ENCODE results near the gene STT3B.
A peak's percentile ranks its signal among the peaks of the same experiment; 100 is the strongest.

The STT3B gene

DNA sequence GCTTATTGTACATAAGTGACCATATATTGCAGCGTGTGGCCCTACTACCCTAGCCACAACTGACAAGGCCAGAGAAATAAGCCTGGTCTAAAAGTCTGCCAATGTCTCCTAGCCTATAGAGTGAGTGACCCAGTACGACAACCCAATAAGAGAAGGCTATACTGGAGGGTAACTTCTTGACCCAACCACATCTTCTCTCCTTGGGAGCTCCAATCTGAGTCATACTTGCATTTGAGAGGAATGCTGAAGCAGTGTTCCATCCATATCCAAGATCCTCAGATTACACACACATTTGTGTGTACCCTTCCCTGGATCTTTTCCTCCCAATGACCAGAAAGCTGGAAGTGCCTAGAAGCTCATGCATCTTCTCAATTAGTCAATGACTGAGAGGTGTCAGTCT, 11.3 kb upstream of the STT3B start:
- no peak for DNase-seq (ENCODE audit: low spot score)

DNA sequence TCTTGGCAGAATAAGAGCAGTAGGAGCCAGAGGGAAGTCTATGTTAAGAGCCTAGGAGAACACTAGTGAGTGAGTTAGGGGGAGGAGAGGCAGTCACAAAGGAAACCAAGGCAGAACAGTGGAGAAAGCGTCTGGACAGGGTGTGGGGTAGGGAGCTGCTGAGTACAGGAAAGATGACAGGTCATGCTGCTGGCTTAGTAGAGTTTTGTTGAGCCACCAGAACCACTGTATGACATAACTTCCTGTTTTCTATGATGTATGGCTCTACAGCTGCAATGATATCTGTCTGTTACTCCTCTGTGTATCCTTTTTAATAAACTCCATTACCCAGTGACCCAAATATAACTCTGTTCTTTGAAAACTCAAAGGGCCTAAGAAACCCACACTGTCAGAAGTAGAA, 10.6 kb upstream of the STT3B start:
- no peak for DNase-seq (ENCODE audit: low spot score)

DNA sequence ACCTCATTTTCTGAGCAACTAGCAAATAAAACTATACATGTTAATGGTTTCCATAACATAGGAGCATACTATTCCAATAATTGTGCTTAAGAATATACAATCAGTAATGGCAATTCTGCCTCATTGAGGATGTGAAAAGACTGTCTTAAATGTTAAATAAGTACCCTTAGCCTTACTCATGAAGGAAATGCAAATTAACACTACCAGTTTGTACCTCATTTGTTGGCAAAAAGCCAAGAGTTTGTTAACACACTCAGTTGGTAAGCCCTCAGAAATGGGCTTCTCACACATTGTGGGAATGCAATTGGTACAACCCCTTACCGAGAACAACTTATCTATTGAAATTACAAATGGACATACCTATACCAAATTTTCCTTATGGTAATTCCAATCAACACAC, 9.2 kb upstream of the STT3B start:
- DNase-seq (ENCODE audit: low spot score): no peak

DNA sequence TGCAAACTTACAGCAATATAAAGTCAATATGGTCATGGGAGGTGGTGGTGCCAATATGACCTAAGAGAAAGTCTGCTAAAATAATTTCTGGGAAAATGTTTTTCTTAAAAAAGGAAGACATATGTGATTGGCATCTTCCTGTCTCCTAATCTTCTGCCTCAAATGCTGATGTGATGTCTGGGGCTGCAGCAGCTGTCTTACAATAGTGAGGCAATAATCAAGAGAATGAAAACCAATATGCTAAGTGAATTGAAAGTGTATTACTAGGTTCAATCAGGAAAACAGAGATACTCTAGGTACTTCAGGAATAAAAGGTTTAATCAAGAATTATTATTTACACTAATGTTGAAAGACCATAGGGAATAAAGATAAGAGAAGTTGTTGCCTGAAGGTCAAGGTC, 7.2 kb upstream of the STT3B start:
- no peak for DNase-seq (ENCODE audit: low spot score)

DNA sequence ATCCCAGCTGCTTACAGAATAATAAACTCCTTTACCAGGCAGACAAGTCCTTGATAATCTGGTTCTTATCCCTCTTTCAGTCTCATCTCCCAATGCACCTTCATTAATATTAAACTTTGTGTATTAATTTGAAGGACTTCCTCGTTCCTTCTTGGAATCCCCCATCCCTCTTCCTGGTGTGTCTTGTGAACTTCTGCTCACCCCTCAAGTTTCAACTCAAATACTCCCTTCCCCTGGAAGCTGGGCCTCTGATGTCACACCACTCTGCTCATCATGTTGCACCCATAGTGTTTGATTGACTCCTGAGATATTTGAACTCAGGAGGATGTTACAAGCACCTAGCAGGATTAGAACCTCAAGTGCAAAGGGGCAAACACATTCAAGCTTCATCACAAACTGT, 3.3 kb upstream of the STT3B start:
- no peak for DNase-seq (ENCODE audit: low spot score)

DNA sequence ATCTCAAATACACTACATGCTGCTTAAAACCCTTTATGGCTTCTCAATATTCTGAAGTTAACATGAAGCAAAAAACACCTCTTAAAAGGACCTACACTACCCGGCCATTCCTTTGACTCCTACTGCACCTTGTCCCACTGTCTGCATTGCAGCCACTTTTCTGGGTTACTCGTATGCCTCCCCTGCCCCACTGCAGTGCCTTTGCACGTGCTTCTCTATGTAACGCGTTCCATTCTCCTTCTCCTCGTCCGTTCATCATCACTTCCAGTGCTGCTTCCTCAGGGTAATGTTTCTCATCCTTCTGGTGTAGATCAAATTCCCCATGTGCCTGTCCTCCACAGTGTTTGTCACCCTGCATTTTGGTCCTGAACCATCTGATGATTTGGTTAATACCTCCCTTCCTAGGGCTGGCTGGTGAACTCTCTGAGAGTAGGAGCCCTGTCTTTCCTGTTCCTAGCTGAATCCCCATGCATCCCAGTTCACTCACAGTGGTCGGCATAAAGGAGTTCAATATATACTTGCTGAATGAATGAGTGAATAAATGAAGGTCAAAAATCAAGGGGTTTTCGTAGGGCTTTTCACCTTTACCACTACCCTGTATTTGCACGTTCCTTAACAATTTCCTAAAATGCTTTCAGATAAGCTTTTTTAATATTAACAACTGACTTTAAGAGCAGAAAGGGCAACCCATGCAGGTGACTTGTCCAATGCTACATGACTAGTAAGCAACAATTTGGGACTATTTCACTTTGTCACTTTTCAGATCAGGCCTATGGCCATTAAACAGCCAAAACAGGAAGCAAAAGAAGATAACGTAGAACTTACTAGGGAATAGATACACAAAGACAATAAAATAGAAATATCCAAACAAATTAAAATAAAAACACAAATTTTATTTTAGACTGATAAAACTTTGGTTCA, 2.4 kb upstream of the STT3B start:
- DNase-seq (ENCODE audit: low spot score): no peak

DNA sequence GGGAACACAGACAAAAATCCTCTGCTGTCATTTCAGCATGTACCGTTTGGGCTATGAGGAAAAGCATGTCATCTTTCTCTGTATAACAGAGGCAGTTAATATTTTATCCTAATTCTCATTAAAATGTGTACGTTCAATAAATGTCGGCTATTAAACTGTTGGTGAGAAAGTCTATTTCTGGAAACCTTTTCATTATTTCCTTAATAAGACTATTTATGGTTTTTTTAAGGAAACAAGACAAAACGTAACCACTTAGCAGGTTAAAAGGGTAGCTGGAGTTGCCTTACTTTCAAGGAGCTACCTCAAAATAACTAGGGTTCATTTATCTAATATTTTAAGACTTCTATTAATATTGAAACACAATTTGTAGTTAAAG, 1.8 kb upstream of the STT3B start:
- no peak for DNase-seq (ENCODE audit: low spot score)

DNA sequence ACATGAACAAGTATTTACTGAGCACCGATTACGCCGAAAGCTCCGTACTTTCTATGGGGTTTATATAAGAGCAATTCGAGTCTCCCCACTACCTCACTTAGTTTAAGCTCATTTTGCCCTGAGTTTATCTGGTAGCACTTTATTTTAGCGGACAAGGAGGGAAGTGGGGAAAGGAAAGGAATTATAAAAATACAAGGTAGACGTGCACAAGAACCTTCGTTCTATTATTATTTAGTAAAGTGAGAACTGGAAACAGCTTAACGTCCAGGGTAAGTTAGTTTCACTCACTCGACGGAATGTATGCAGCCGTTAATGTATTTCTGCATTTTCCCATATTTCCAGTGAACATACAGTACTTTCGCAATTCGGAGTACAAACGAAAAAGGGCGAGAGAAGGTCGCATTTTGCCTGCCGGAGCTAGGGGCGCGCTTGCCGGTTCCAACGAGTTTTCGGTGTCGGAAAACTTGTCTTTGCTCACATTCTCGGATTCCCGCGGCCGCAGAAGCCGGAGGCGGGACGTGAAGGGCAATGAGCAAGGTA, 1.2 kb upstream of the STT3B start:
- no peak for DNase-seq (ENCODE audit: low spot score)

DNA sequence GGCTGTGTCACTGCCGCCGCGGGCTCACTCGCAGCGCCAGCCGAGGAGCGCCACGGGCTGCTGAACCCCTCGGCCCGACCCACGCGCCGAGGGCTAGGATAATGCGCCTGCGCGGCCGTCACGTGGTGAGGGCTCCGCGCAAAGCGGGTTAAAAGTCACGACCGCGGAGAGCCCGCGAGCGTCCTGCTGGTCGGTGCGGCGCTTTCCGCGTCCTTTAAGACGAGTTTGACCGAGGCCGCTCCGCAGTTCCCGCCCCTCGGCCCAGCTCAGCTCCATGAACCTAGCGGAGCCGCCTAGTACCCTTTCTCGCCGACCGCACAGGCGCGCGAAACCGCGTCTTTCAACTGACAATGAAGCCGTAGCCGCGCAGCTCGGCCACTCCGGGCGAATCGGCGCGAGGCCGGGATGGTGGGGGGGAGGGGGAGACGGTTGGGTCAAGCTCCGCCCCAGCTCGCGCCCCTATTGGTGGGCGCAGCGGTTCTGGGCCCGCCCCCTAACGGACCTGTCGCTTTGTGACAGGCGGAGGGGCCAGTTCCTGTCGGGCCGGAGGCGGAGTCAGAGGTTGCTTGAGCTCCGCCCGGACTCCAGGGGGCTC, 636 bp upstream of the STT3B start:
- DNase-seq (ENCODE audit: low spot score): peak; percentile 97

DNA sequence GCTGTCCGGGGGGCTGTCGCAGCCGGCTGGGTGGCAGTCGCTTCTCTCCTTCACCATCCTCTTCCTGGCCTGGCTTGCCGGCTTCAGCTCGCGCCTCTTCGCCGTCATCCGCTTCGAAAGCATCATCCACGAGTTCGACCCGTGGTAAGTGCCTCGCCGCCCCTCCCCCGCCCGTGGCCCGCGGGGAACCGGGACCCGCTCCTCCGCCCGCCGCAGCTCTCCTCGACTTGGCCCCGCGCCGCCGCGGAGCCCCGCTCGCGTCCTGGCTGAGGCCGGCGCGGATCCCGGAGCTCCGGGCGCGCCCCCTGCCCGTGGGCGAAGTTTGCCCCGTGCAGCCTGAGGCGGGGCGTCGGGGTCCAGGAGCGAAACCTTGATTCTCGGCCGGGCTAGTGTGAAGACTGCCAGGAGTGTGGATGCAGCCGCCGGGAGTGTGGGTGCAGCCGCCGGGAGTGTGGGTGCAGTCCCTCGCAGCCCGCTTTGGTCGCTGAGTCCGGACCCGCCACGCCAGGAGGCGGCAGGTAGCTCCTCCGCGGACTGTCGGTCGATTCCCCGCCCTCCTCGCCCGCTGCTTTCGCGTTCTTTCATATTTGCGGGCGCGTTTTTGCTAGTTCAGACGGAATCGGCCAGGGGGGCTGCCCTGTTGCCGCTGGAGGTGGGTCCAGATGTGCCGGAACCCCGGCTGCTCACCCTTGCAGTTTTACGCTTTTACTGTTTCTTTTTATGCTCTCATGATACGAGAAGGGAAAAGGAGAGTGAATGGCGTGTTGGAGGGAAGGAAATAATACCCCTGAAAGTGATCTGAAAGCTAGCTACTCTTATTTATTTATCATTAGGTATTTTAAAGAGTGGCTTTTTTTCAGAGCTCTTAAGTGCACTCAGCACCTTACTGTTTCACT, 692 bp downstream of the STT3B start:
- peak; percentile 75 for DNase-seq (ENCODE audit: low spot score)

DNA sequence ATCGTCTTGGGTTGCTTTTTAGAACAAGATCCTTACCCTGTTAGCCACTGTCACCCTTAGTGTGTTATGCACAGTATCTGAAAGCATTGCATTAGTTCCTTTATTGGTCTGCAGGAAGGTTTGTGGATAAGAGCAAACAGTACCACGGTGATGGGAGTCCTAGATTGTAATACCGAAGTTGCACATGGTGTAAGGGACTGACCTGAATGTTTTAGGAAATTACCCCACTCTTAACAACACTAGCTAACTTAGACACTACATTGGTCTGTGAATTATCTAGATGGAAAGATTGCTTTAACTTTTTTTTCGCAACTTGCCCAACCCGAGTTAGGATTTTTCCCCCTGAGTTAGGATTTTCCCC, 1.3 kb downstream of the STT3B start:
- no peak for DNase-seq (ENCODE audit: low spot score)

DNA sequence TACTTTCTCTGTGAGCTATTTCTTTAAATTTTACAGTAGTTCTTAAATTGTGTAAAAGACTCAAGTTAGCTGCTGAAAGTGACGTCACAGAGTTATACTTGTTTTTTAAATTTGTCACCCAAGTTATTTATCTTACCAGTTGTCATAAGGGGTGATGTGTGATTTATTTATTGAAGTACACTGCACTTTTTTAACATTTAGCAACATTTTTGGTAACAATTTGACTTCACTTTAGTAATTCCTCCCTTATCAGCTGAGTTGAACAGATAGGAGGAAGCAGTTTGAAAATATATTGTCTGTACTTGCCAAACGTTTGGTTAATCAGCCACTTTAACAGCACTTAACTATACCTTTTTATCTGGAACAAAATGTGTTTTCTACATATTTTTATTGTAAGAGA, 3.8 kb downstream of the STT3B start:
- DNase-seq (ENCODE audit: low spot score): no peak

DNA sequence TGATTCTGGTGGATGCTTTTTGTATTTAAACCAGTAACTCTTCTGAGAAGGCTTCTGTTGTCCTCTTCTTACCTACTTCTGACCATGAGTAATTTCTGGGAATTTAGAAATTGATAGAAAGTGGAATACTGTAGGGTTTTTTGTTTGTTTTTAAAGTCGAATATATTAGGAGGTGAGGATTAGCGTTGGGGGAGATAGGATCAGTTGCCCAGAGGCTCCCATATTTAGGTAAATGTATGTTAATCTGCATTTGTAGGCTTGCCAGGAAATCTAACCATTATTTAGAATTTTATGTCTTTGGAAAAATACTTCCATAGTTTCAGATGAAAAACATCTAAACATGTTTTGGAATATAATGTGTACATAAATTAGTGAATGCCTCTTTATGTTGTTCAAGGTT, 6.1 kb downstream of the STT3B start:
- no peak for DNase-seq (ENCODE audit: low spot score)

DNA sequence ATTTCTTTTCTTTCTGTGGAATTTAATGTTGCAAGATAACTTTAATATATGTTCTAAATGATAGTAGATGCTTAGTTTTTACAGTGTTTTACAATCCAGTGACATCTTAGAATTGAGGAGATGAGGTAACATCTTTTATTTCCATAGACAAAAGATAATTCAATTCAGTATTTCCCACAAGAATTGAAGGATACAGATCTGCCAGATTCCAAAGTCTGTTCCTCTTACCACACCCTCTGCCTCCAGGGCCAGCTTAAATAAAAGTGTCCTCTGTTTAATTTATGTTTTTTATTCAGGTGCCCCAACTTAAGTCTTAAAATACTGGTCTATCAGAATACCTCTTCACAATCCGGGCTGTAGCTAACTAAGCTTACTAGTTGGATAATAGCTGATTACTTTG, 6.5 kb downstream of the STT3B start:
- DNase-seq (ENCODE audit: low spot score): no peak

DNA sequence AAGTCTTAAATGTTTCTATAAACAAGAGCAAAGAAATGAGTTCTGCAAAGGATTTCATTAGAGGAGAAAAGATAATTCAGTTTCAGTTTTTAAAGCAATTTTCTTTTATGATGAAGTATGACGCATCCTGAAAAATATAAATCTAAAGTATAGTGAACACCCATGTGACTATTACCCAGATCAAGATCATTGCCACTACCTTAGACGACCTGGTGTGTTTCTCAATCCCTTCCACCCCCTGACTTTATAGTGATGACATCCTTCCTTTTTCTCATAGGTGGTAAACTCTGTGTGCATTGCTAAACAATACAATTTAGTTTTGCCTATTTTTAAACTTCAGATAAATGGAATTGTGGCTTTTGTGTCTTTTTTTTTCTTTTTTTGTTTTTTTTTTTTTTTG, 8.4 kb downstream of the STT3B start:
- no peak for DNase-seq (ENCODE audit: low spot score)

DNA sequence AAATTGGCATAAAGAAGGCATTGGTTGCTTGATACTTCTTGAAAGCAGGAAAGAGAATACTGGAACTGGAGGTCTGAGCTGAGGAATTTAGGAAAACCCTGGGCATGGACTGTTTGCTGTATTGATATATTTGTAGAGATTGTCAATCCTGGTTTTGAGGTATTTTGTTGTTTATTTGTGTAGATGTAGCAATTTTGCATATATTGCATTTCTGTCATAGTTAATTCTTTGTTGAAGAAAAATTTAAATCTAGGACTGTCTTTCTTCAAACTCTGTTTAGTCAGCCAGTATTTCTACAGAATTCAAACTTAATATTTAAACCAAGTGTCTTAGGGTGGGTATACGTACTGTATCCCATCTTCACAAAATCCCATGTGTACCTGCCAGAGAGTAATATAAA, 9.5 kb downstream of the STT3B start:
- DNase-seq (ENCODE audit: low spot score): no peak

DNA sequence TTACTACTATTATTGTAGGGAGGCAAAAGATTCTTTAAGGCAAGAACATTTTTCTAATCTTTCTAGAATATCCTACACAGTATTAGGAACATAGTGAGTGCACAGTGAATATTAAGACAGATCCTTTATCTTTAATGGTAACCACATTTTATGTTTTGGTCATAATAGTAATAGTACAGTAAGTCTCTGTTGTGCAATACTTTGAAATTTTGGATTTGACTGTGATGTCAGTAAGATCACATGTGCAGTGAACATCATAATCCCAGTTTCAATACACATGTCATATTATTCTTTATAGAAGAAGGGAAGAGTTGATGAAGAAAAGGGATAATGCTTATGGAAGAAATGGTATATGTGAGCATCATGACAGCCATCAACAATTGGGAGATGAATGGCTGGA, 10.7 kb downstream of the STT3B start:
- DNase-seq (ENCODE audit: low spot score): no peak

DNA sequence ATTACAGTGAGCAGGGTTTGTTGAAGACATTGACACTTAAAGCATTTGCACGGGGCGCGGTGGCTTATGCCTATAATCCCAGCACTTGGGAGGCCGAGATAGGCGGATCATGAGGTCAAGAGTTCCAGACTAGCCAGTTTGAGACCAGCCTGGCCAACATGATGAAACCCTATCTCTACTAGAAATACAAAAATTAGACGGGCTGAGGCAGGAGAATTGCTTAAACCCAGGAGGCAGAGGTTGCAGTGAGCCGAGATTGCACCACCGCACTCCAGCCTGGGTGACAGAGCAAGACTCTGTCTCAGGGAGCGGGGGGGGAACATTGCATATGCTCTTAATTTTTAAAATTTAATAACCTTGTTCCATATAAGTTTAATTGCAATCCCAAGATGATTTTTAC, 11.9 kb downstream of the STT3B start:
- no peak for DNase-seq (ENCODE audit: low spot score)

DNA sequence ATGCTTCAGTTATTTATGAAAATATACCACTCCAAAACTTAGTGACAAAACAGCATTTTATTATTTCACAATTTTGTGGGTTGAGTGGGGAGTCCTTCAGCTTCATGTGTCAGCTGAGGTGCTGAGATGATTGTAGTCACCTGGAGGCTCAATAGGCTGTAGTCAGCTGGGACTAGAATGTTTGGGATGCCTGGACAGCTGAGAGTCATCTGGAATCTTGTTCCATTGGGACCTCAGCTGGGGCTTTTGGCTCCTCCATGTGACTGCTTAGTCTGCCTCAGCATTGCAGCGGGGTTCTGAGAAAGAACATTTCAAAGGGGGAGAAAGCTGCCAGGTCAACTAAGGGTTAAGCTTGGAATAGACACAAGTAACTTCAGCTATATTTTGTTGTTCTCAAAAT, 13.4 kb downstream of the STT3B start:
- no peak for DNase-seq (ENCODE audit: low spot score)

DNA sequence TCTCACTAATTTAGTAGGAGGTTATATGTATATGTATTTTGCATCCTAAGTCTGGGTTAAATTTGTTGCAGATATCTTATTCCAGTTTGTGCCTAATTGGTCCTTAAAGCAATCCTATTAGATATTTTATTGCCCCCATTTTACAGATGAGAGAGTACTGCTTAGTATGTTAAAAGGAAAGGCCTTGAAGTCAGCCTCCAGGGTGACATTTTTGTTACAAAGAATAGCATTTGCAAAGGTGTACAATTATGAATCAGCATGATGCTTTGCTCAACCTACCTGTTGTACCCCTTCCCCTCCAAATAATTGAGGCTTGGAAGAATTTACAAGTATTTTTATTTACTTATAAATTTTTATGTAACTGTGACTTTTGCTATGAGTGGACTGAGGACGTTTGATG, 14.0 kb downstream of the STT3B start:
- no peak for DNase-seq (ENCODE audit: low spot score)

DNA sequence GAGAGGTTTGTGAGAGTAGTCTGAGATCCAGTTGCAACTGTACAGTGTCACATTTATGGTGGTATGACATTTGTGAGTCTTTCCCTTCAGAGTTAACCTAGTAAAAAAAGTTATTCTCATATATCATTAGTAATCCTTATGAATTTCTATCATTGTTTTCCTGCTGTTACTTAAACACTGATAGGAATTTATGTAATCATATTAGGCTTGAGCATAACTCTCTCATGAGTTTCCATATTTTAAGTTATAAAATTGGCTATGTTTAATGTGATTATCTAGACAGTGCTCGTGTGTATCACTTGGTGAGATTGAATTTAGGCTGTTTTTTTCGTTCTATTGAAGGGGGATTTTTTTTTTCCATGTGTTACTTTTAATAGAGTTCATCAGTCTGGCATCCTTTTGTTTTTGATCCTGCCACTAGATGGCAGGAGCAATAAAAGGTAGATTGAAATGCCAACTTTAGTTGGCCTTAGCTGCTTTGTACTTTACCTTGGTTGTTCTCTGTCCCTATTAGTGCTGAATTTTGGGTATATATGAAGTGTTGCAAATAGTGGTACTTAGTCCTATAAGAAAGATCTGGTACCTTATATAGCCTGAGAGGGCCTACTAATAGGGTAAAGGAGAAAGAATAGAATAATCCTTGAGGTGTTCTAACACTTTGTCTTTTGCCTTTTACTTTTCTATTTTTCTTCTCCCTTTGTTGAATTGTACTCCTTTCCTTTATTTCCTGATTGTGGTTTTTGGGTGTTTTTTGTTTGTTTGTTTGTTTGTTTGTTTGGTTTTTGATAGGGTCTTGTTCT, 17.9 kb downstream of the STT3B start:
- peak; percentile 45 for DNase-seq (ENCODE audit: low spot score)

DNA sequence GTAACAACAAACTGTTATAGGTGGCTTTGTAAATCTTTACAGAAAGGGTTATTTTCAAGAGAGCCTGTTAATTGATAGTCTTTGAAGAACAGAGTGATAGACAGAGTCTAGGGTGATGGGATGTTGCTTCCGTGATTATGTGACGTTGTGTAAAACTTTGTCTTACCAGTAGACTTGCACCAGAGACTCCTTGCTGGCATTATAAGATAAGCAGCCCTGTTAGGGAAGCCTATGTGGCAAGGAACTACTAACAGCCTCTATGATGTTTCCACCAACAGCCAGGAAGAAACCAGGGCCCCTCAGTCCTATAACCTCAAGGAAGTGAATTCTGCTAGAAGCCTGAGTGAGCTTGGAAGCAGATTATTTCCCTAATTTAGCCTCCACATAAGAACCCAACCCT, 18.9 kb downstream of the STT3B start:
- DNase-seq (ENCODE audit: low spot score): no peak

All from D341Med (cell line).